Glomerular visceral epithelial cell (primary cell): Measurements from ENCODE around the gene NEUROD4.

Source experiments
- DNase-seq: peaks from one replicate; pipeline ENCODE4 v3.0.0-alpha.2; 2016; ENCODE audit errors: extremely low spot score

NEUROD4 gene

GRCh38 chr12:55058776-55059175 lies 39.0 kb downstream of the NEUROD4 start:
- no peak for DNase-seq

GRCh38 chr12:55060470-55060869 lies 40.7 kb downstream of the NEUROD4 start:
- DNase-seq = no peak

- no peak for DNase-seq
These were observed 41.2 kb downstream of the NEUROD4 start for GRCh38 chr12:55061024-55061423.

- DNase-seq = no peak
These were observed 43.5 kb downstream of the NEUROD4 start for GRCh38 chr12:55063291-55063690.

- DNase-seq = no peak
These were observed 45.8 kb downstream of the NEUROD4 start for GRCh38 chr12:55065535-55065934.

GRCh38 chr12:55067701-55068100 lies 47.9 kb downstream of the NEUROD4 start:
- DNase-seq = no peak

GRCh38 chr12:55068416-55069010 lies 48.7 kb downstream of the NEUROD4 start:
- DNase-seq = peak; percentile 37

GRCh38 chr12:55072083-55072482 lies 52.3 kb downstream of the NEUROD4 start:
- peak; percentile 23 for DNase-seq

- peak; percentile 52 for DNase-seq
These were observed 53.6 kb downstream of the NEUROD4 start for GRCh38 chr12:55073043-55074022.

GRCh38 chr12:55074806-55075205 lies 55.0 kb downstream of the NEUROD4 start:
- DNase-seq = no peak
